Keratinocyte (primary cell): Measurements from ENCODE around the gene TMEM107. TPM values are rescaled to one million over a fixed set of nuclear protein-coding genes. Genes with fewer than 3 reads are reported as not detected.

ENCODE experiments used
- DNase-seq: peaks from one replicate; pipeline ENCODE4 v3.0.0-alpha.2; 2011; ENCODE audit warnings: low read depth, missing footprints, low spot score
- FAIRE-seq: peaks from 2 replicates; lab custom pipeline; 2011; peaks lifted over from hg19 to GRCh38; lab: Jason Lieb, UNC
- H2AFZ ChIP-seq: 2 replicates; pipeline ENCODE4 v1.6.0; 2012; ENCODE audit warnings: low read length, control low read depth, inconsistent platforms; ENCODE audit not compliant: control insufficient read depth
- H3K27ac ChIP-seq: 2 replicates; pipeline ENCODE4 v1.5.1; 2011; ENCODE audit warnings: low read length; ENCODE audit not compliant: control insufficient read depth, insufficient read depth
- H3K27me3 ChIP-seq: 3 replicates; pipeline ENCODE4 v1.6.0; 2011; ENCODE audit warnings: low read length; ENCODE audit not compliant: control insufficient read depth, insufficient read depth; ENCODE audit errors: extremely low read depth
- H3K36me3 ChIP-seq, 2 experiments: 2 replicates in 1 of 2; 3 replicates in 1 of 2; pipeline ENCODE4 v1.5.1; 2011; ENCODE audit warnings: low read length in 2 of 2, mild to moderate bottlenecking in 1 of 2; ENCODE audit not compliant: control insufficient read depth in 2 of 2, insufficient read depth in 2 of 2; ENCODE audit errors: extremely low read depth in 1 of 2
- H3K4me1 ChIP-seq: 3 replicates; pipeline ENCODE4 v1.5.1; 2011; ENCODE audit warnings: low read length; ENCODE audit not compliant: control insufficient read depth, insufficient read depth; ENCODE audit errors: extremely low read depth
- H3K4me2 ChIP-seq: 3 replicates; pipeline ENCODE4 v1.6.0; 2011; ENCODE audit warnings: low read depth, low read length; ENCODE audit not compliant: control insufficient read depth, insufficient read depth; ENCODE audit errors: extremely low read depth
- H3K4me3 ChIP-seq, 3 experiments: fragments of 200-600 bp in 1 of 3; sonication (generic) in 1 of 3; 2 replicates in 2 of 3; 3 replicates in 1 of 3; pipeline ENCODE4 v1.5.1; 2011 to 2016; ENCODE audit warnings: low read length in 3 of 3, mild to moderate bottlenecking in 3 of 3, control low read depth in 2 of 3, inconsistent platforms in 1 of 3, low read depth in 1 of 3, mixed read lengths in 1 of 3, mixed run types in 1 of 3, moderate library complexity in 1 of 3; ENCODE audit not compliant: control insufficient read depth in 2 of 3, insufficient read depth in 2 of 3; ENCODE audit errors: extremely low read depth in 1 of 3
- H3K79me2 ChIP-seq: 2 replicates; pipeline ENCODE4 v1.6.0; 2012; ENCODE audit warnings: low read length; ENCODE audit not compliant: control insufficient read depth, insufficient read depth
- H3K9ac ChIP-seq: 3 replicates; pipeline ENCODE4 v1.6.0; 2011; ENCODE audit warnings: low read length; ENCODE audit not compliant: control insufficient read depth, insufficient read depth; ENCODE audit errors: extremely low read depth
- H3K9me1 ChIP-seq: 3 replicates; pipeline ENCODE4 v1.6.0; 2011; ENCODE audit warnings: low read length; ENCODE audit not compliant: control insufficient read depth, insufficient read depth; ENCODE audit errors: extremely low read depth
- H3K9me3 ChIP-seq: 2 replicates; pipeline ENCODE4 v1.5.1; 2012; ENCODE audit warnings: low read depth, low read length; ENCODE audit not compliant: control insufficient read depth
- H4K20me1 ChIP-seq: 3 replicates; pipeline ENCODE4 v1.6.0; 2011; ENCODE audit warnings: low read length; ENCODE audit not compliant: control insufficient read depth, insufficient read depth; ENCODE audit errors: extremely low read depth
- EZH2 ChIP-seq: IDR thresholded peaks from one replicate; pipeline ENCODE4 v1.6.1; 2012; ENCODE audit warnings: inconsistent platforms, mild to moderate bottlenecking, low read length, moderate library complexity
- dilution Hi-C: fragments of 300-500 bp; cut with MboI; formaldehyde crosslinking; loops from one replicate; pipeline ENCODE4 v1.7.0; 2020; ENCODE audit warnings: low sequenced_read_pairs; ENCODE audit not compliant: extremely low pct_ligation_motif_present
- polyA plus RNA-seq, 5 experiments: library from polyadenylated mRNA; depleted of rRNA in 3 of 5; stranded (reverse) in 3 of 5; stranded (forward) in 1 of 5; unstranded in 1 of 5; fragments of >200 nt; gene quantifications; 1 replicate in 1 of 5; 2 replicates in 3 of 5; 3 replicates in 1 of 5; pipeline versions ENCODE4 v1.2.1 to v1.2.3, GENCODE V29; 2011 to 2012; ENCODE audit warnings: missing spikeins in 2 of 5, low read depth in 1 of 5, low replicate concordance in 1 of 5
- TF ChIP-seq, protein P1 (sequence below), 3 experiments: IDR thresholded peaks in 1 of 3; conservative IDR thresholded peaks in 1 of 3; optimal IDR thresholded peaks in 1 of 3; 2 replicates in 2 of 3; 3 replicates in 1 of 3; pipeline versions ENCODE3 to v1.5.1; 2011; ENCODE audit warnings: low read length in 3 of 3, mild to moderate bottlenecking in 3 of 3, moderate library complexity in 2 of 3, control low read depth in 1 of 3, inconsistent platforms in 1 of 3; ENCODE audit not compliant: insufficient read depth in 2 of 3; ENCODE audit errors: extremely low read depth in 1 of 3

Gene TMEM107
- polyA plus RNA-seq, 1 donor (not counting 4 experiments of a cell fraction or from before 2014, with no cell fraction given) = 19.0 TPM

- TF ChIP-seq, protein P1, sequence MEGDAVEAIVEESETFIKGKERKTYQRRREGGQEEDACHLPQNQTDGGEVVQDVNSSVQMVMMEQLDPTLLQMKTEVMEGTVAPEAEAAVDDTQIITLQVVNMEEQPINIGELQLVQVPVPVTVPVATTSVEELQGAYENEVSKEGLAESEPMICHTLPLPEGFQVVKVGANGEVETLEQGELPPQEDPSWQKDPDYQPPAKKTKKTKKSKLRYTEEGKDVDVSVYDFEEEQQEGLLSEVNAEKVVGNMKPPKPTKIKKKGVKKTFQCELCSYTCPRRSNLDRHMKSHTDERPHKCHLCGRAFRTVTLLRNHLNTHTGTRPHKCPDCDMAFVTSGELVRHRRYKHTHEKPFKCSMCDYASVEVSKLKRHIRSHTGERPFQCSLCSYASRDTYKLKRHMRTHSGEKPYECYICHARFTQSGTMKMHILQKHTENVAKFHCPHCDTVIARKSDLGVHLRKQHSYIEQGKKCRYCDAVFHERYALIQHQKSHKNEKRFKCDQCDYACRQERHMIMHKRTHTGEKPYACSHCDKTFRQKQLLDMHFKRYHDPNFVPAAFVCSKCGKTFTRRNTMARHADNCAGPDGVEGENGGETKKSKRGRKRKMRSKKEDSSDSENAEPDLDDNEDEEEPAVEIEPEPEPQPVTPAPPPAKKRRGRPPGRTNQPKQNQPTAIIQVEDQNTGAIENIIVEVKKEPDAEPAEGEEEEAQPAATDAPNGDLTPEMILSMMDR (optimal IDR thresholded peaks at IDR 0.05 in 1 of 3, IDR thresholded peaks at IDR 0.05 in 1 of 3, conservative IDR thresholded peaks at IDR 0.05 in 1 of 3; ENCODE audit: extremely low read depth in 1 of 3, insufficient read depth in 2 of 3, low read length in 3 of 3) = no peak
- no peak for TF ChIP-seq EZH2
- Histone ChIP-seq H3K27me3 (no peaks in the 10 kb centered on the region), H2AFZ (no peak overlapping the region), H3K9me1 (peaks cover 4% of the 10 kb centered on the region), H3K9ac (no peak overlapping the region), H3K4me2 (no peak overlapping the region), H3K79me2 (peaks cover 28% of the 10 kb centered on the region), H3K4me3 (no peak overlapping the region), H3K27ac (no peak overlapping the region), H3K36me3 (peaks cover 63 to 72% of the 10 kb centered on the region in 2 experiments), H3K4me1 (peaks cover 16% of the 10 kb centered on the region), H3K9me3 (no peaks in the 10 kb centered on the region), H4K20me1 (peaks cover 17% of the 10 kb centered on the region)
- dilution Hi-C loops = no loop called here
- DNase-seq (no peak), FAIRE-seq (no peak)
These were observed 28.9 kb downstream of the TMEM107 start for GRCh38 chr17:8147141-8147804.

DNA sequence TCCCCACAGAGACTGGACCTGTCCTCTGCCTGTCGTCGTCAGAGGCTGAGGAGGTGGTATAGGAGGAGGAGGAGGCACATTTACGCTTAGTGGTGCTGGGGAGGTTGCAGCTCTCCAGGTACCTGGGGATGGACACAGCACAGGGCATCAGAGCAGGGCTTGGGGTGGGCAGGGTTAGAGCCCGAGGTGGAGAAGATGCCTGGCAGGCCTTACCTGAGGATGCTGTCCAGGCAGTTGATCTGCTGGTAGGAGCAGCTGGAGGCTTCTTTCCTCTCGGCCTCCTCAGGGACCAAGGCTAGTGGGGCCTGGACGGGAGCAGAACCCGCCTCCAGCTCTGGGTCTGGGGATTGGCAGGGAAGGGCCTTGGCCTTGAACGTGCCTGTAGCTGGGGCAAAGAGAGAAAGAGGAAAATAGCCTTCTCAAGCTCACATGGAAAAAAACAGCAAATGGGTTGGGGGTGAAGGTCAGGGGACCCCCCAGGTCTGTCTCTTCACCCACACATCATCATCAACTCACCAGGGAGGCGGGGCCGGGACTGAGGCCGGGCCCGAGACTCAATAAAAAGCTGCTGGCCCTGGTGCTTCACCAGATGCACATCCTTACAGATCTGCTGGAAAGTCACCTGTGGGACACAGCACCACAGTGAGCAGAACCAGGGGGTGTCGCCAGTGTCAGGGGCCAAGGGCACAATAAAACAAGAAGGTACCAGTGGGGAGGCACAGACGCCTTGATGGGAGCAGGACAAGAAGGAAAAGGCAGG lies 29.6 kb downstream of the TMEM107 start:
- Histone ChIP-seq H3K4me3 (no peak overlapping the region), H3K36me3 (peaks cover 66 to 75% of the 10 kb centered on the region in 2 experiments), H4K20me1 (peaks cover 17% of the 10 kb centered on the region), H3K27me3 (no peaks in the 10 kb centered on the region), H3K27ac (no peak overlapping the region), H3K4me2 (no peak overlapping the region), H3K9ac (no peak overlapping the region), H3K4me1 (peaks cover 9% of the 10 kb centered on the region), H3K9me3 (no peaks in the 10 kb centered on the region), H3K9me1 (peaks cover 4% of the 10 kb centered on the region), H3K79me2 (peaks cover 22% of the 10 kb centered on the region), H2AFZ (no peak overlapping the region)
- dilution Hi-C loops = no loop called here
- no peak for FAIRE-seq
- DNase-seq = no peak
- TF ChIP-seq EZH2 = no peak
- TF ChIP-seq, protein P1 (optimal IDR thresholded peaks at IDR 0.05 in 1 of 3, IDR thresholded peaks at IDR 0.05 in 1 of 3, conservative IDR thresholded peaks at IDR 0.05 in 1 of 3; ENCODE audit: extremely low read depth in 1 of 3, insufficient read depth in 2 of 3, low read length in 3 of 3) = no peak
